ENCODE data around the gene RFC5.

Gene RFC5

GRCh38 chr12:118035190-118036041 is 18.9 kb downstream of the RFC5 start:
- H3K27ac ChIP-seq, result no peak overlapping the region
- DNase-seq (ENCODE audit: low spot score), result no peak
- H3K4me3 ChIP-seq, result no peak overlapping the region
- TF ChIP-seq CTCF (IDR thresholded peaks at IDR 0.05), result no peak

GRCh38 chr12:118036672-118037411 is 20.3 kb downstream of the RFC5 start:
- TF ChIP-seq CTCF (IDR thresholded peaks at IDR 0.05), result no peak
- Histone ChIP-seq H3K27ac (no peak overlapping the region), H3K4me3 (no peak overlapping the region)
- no peak for DNase-seq (ENCODE audit: low spot score)

- no peak for TF ChIP-seq CTCF (IDR thresholded peaks at IDR 0.05)
- H3K27ac ChIP-seq, result no peak overlapping the region
- H3K4me3 ChIP-seq, result no peak overlapping the region
- DNase-seq (ENCODE audit: low spot score), result no peak
Measured at GRCh38 chr12:118038137-118038536, 21.6 kb downstream of the RFC5 start.

GRCh38 chr12:118042091-118042490 is 25.6 kb downstream of the RFC5 start:
- H3K27ac ChIP-seq, result no peak overlapping the region
- no peak for DNase-seq (ENCODE audit: low spot score)
- no peak overlapping the region for H3K4me3 ChIP-seq
- TF ChIP-seq CTCF (IDR thresholded peaks at IDR 0.05), result no peak

GRCh38 chr12:118044075-118044474 is 27.6 kb downstream of the RFC5 start:
- Histone ChIP-seq H3K27ac (no peak overlapping the region), H3K4me3 (no peak overlapping the region)
- no peak for DNase-seq (ENCODE audit: low spot score)
- TF ChIP-seq CTCF (IDR thresholded peaks at IDR 0.05), result no peak

- TF ChIP-seq CTCF (IDR thresholded peaks at IDR 0.05), result no peak
- Histone ChIP-seq H3K4me3 (no peak overlapping the region), H3K27ac (no peak overlapping the region)
- no peak for DNase-seq (ENCODE audit: low spot score)
Measured at GRCh38 chr12:118044577-118044976, 28.1 kb downstream of the RFC5 start.

Data from coronary artery (tissue), 2 donors.